HG03575 (cell line): Measurements from ENCODE around the gene ABCD2.
"Not testable (repeated sequence)": the region's sequence is repeated elsewhere in the genome, so short reads cannot be mapped to it uniquely, and the experiment has no call there.

Experiments used
- ATAC-seq: cut with Tn5 transposase; IDR thresholded peaks from one replicate; pipeline ENCODE4 v1.9.1; 2021; ENCODE audit not compliant: unreplicated experiment, insufficient number of reproducible peaks, low FRiP score; ENCODE audit errors: extremely low read depth

ABCD2 gene

GRCh38 chr12:39573971-39574370, 45.6 kb downstream of the ABCD2 start:
- ATAC-seq, result no peak

- no peak for ATAC-seq
These were observed 47.1 kb downstream of the ABCD2 start for GRCh38 chr12:39572551-39572950.

- no peak for ATAC-seq
These were observed 48.3 kb downstream of the ABCD2 start for GRCh38 chr12:39571351-39571750.

GRCh38 chr12:39553476-39553875, 66.1 kb downstream of the ABCD2 start:
- ATAC-seq, result no peak

GRCh38 chr12:39544211-39544610, 75.4 kb downstream of the ABCD2 start:
- not testable (repeated sequence) for ATAC-seq

- no peak for ATAC-seq
These were observed 78.1 kb downstream of the ABCD2 start for GRCh38 chr12:39541471-39541870.

GRCh38 chr12:39538679-39539104, 80.9 kb downstream of the ABCD2 start:
- no peak for ATAC-seq

GRCh38 chr12:39533951-39534350, 85.7 kb downstream of the ABCD2 start:
- no peak for ATAC-seq

GRCh38 chr12:39532448-39532847, 87.2 kb downstream of the ABCD2 start:
- no peak for ATAC-seq

- ATAC-seq, result no peak
These were observed 92.6 kb downstream of the ABCD2 start for GRCh38 chr12:39526974-39527373.

GRCh38 chr12:39522167-39522566, 97.4 kb downstream of the ABCD2 start:
- ATAC-seq, result not testable (repeated sequence)

- no peak for ATAC-seq
These were observed 109.6 kb downstream of the ABCD2 start for GRCh38 chr12:39510001-39510400.

- no peak for ATAC-seq
These were observed 114.0 kb downstream of the ABCD2 start for GRCh38 chr12:39505554-39505953.

- no peak for ATAC-seq
These were observed 114.6 kb downstream of the ABCD2 start for GRCh38 chr12:39505023-39505422.

GRCh38 chr12:39503439-39503838, 116.2 kb downstream of the ABCD2 start:
- no peak for ATAC-seq

- ATAC-seq, result no peak
These were observed 116.9 kb downstream of the ABCD2 start for GRCh38 chr12:39502726-39503125.
